SK-N-SH treated with all-trans-retinoic acid at 6 μM for 48 hours (cell line): ENCODE data around the gene TST.

Experiments
- ISL1 ChIP-seq: fragments of 250-450 bp; sonication (Bioruptor Pico); IDR thresholded peaks from 2 replicates; pipeline ENCODE4 v2.1.2; 2022; ENCODE audit warnings: mild to moderate bottlenecking, moderate library complexity
- TCF4 ChIP-seq: fragments of 250-450 bp; sonication (Bioruptor Pico); IDR thresholded peaks from 2 replicates; pipeline ENCODE4 v1.8.0; 2021; ENCODE audit warnings: mild to moderate bottlenecking, moderate library complexity, borderline replicate concordance

DNA sequence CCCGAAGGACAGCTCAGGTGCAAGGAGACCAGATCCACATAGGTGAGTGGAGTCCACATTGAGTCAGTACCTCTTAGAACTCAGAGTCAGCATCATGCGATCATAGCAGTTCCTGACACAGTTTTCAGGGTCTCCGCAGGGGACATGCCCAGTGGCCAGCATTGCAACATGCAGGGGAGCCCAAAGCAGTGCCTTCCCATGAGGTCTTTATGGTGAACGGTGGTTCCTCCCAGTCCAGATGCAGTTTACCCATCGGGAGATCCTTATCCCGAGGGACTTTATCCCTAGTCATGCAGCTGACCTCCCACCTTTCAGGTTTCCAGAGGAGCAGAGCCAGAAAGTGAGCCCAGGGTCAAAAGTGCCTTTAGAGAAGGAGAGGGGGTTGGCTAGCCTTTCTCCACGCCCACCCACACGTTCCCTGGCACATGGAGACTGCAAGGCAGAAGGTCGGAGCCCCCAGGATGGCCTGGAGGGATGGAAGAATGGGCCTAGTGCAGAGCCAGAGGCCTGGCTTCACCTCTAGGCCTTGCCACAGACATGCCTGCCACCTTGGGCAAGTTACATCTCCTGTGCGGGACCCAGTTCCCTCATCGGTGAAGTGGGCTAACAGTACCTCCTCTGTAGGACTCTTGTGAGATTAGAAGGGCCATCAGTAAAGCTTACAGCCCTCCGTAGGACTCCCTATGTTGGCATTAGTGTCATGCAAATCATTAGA is 38.7 kb upstream of the TST start:
- TF ChIP-seq ISL1 (CRISPR knock-in tag) (no peak), TCF4 (no peak)
